ENCODE results near the gene MVD. TPM values are rescaled to one million over a fixed set of nuclear protein-coding genes. Genes with fewer than 3 reads are reported as not detected.

MVD gene
- polyA plus RNA-seq, 3 donors = 9.0 to 17.9 (median 12.2) TPM

DNA sequence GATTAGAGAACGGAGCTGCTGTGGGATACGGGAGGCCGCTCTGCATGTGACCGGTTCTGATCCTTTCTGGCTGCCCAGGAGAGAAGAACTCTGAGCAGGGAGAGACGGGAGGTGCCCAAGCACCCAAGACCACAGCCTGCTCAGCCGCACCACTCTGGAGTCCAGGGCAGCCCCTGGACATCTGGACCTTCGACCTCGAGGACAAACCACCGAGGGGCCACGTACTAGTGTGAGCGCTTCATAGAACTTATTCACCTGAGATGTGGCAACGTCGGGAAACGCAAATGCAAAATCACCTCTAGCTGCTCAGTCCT, 37.4 kb upstream of the MVD start:
- peak overlapping the region; percentile 2 to 93 (median 40) for H3K4me3 ChIP-seq (replicated peaks in 1 of 3; ENCODE audit: low read depth in 2 of 3, low read length in 3 of 3)
- no peaks in the 10 kb centered on the region for H3K27me3 ChIP-seq (ENCODE audit: control insufficient read depth in 2 of 2, insufficient read depth in 2 of 2, low read length in 2 of 2)
- peaks cover 52 to 53% of the 10 kb centered on the region in 2 donors for H3K36me3 ChIP-seq (replicated peaks in 1 of 2; ENCODE audit: control insufficient read depth in 1 of 2, insufficient read depth in 2 of 2, low read length in 2 of 2)
- H3K27ac Mint-ChIP-seq = peak overlapping the region; percentile 89 to 98 (median 94)
- no peaks in the 10 kb centered on the region for H3K9me3 ChIP-seq (replicated peaks in 1 of 2; ENCODE audit: control insufficient read depth in 1 of 2, insufficient read depth in 1 of 2, low read length in 2 of 2)
- DNase-seq = no peak
- peak overlapping the region; percentile 65 to 73 for H3K4me3 Mint-ChIP-seq
- no peaks in the 10 kb centered on the region for H3K9me3 Mint-ChIP-seq
- intact Hi-C loops (cut with micrococcal nuclease) = loop anchor here (2.0 to 10.0 kb wide), 4 partner anchors 13 to 745 kb away; partner anchors contain the start of genes MVD (in 2 of the 2), BANP (in 1 of the 2) and SNAI3 (in 1 of the 2)
- H3K27ac ChIP-seq (ENCODE audit: low read depth in 1 of 2, low read length in 2 of 2) = peak overlapping the region; percentile 83 to 88
- H3K27me3 Mint-ChIP-seq (ENCODE audit: low read depth in 3 of 3) = peaks cover 0 to 4% (median 2%) of the 10 kb centered on the region in 3 donors
- H3K79me2 ChIP-seq (ENCODE audit: insufficient read depth, low read length) = peaks cover 78% of the 10 kb centered on the region
- H4K20me1 ChIP-seq (ENCODE audit: insufficient read depth, low read length) = peaks cover 66% of the 10 kb centered on the region
- 22% methylated on average over 14 of the region's 14 CpGs for WGBS (ENCODE audit: insufficient coverage)
- H3K9ac ChIP-seq (ENCODE audit: insufficient read depth, low read length, poor library complexity, severe bottlenecking) = peak overlapping the region; percentile 56
- TF ChIP-seq, protein P1, sequence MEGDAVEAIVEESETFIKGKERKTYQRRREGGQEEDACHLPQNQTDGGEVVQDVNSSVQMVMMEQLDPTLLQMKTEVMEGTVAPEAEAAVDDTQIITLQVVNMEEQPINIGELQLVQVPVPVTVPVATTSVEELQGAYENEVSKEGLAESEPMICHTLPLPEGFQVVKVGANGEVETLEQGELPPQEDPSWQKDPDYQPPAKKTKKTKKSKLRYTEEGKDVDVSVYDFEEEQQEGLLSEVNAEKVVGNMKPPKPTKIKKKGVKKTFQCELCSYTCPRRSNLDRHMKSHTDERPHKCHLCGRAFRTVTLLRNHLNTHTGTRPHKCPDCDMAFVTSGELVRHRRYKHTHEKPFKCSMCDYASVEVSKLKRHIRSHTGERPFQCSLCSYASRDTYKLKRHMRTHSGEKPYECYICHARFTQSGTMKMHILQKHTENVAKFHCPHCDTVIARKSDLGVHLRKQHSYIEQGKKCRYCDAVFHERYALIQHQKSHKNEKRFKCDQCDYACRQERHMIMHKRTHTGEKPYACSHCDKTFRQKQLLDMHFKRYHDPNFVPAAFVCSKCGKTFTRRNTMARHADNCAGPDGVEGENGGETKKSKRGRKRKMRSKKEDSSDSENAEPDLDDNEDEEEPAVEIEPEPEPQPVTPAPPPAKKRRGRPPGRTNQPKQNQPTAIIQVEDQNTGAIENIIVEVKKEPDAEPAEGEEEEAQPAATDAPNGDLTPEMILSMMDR (IDR thresholded peaks at IDR 0.05) = no peak
- H2AFZ ChIP-seq (ENCODE audit: insufficient read depth, low read depth, low read length, poor library complexity, severe bottlenecking) = no peak overlapping the region
- H3K4me1 ChIP-seq (ENCODE audit: control insufficient read depth in 1 of 2, insufficient read depth in 2 of 2, low read length in 2 of 2) = peaks cover 62 to 65% of the 10 kb centered on the region in 2 donors
- H3K4me2 ChIP-seq (replicated peaks; ENCODE audit: extremely low read depth, low read length, poor library complexity, severe bottlenecking) = peak overlapping the region; percentile 83
- peaks cover 51 to 70% of the 10 kb centered on the region in 2 donors for H3K36me3 Mint-ChIP-seq
- peaks cover 56% of the 10 kb centered on the region for H3K4me1 Mint-ChIP-seq

DNA sequence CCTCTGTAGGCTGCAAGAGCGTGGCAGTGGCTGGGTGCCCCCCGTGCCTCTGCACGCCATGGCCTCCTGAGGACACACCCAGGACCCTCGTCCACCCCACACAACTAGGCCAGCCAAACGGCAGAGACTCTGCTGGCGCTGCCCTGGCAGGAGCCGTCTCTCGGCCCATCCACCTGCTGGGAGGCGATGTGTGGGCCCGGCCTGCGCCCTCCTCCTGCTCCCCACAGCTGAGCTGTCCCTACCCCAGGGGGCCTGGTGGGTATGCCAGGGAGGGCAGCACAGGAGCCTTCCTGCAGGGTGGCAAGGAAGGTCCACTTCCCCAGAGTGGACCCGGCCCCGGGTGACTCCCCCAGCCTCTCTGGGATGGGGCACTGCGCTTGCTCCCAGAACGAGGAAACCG, 36.3 kb upstream of the MVD start:
- TF ChIP-seq, protein P1 (IDR thresholded peaks at IDR 0.05) = no peak
- no peaks in the 10 kb centered on the region for H3K27me3 ChIP-seq (ENCODE audit: control insufficient read depth in 2 of 2, insufficient read depth in 2 of 2, low read length in 2 of 2)
- 85% methylated on average over 14 of the region's 16 CpGs for WGBS (ENCODE audit: insufficient coverage)
- peaks cover 66% of the 10 kb centered on the region for H4K20me1 ChIP-seq (ENCODE audit: insufficient read depth, low read length)
- H3K9me3 Mint-ChIP-seq = no peaks in the 10 kb centered on the region
- H3K4me1 Mint-ChIP-seq = peaks cover 52% of the 10 kb centered on the region
- DNase-seq = no peak
- peaks cover 57 to 75% of the 10 kb centered on the region in 2 donors for H3K36me3 Mint-ChIP-seq
- peaks cover 67% of the 10 kb centered on the region for H3K79me2 ChIP-seq (ENCODE audit: insufficient read depth, low read length)
- no peaks in the 10 kb centered on the region for H3K9me3 ChIP-seq (replicated peaks in 1 of 2; ENCODE audit: control insufficient read depth in 1 of 2, insufficient read depth in 1 of 2, low read length in 2 of 2)
- intact Hi-C loops (cut with micrococcal nuclease) = no loop called here
- no peak overlapping the region for H3K9ac ChIP-seq (ENCODE audit: insufficient read depth, low read length, poor library complexity, severe bottlenecking)
- H3K4me1 ChIP-seq (ENCODE audit: control insufficient read depth in 1 of 2, insufficient read depth in 2 of 2, low read length in 2 of 2) = peaks cover 51 to 54% of the 10 kb centered on the region in 2 donors
- no peak overlapping the region for H3K27ac ChIP-seq (ENCODE audit: low read depth in 1 of 2, low read length in 2 of 2)
- H3K4me3 ChIP-seq (replicated peaks in 1 of 3; ENCODE audit: low read depth in 2 of 3, low read length in 3 of 3) = no peak overlapping the region
- H3K27ac Mint-ChIP-seq = peak overlapping the region in 2 of 7 donors; percentile 94 to 95
- peaks cover 54 to 59% of the 10 kb centered on the region in 2 donors for H3K36me3 ChIP-seq (replicated peaks in 1 of 2; ENCODE audit: control insufficient read depth in 1 of 2, insufficient read depth in 2 of 2, low read length in 2 of 2)
- no peak overlapping the region for H3K4me2 ChIP-seq (replicated peaks; ENCODE audit: extremely low read depth, low read length, poor library complexity, severe bottlenecking)
- H3K27me3 Mint-ChIP-seq (ENCODE audit: low read depth in 3 of 3) = peaks cover 0 to 4% (median 2%) of the 10 kb centered on the region in 3 donors
- H3K4me3 Mint-ChIP-seq = no peak overlapping the region
- H2AFZ ChIP-seq (ENCODE audit: insufficient read depth, low read depth, low read length, poor library complexity, severe bottlenecking) = no peak overlapping the region

Data from CD14-positive monocyte (primary cell).